Mucosa of descending colon (tissue), 3 donors: ENCODE measurements around the gene RHOH. TPM values are rescaled to one million over a fixed set of nuclear protein-coding genes. Genes with fewer than 3 reads are reported as not detected.

Experiments
- ATAC-seq: fragments of 200-7000 bp; cut with Tn5 transposase; one replicate; pipeline ENCODE4 v1.9.1; 2020; ENCODE audit warnings: mild to moderate bottlenecking, moderate library complexity
- DNase-seq, 3 donors: peaks; one replicate each; pipeline ENCODE4 v3.0.0-alpha.2; 2020
- H3K36me3 ChIP-seq: fragments of 200-600 bp; one replicate; pipeline ENCODE4 v1.8.0; 2021; ENCODE audit warnings: low read depth, mild to moderate bottlenecking
- H3K4me1 ChIP-seq: fragments of 200-600 bp; one replicate; pipeline ENCODE4 v1.8.0; 2021; ENCODE audit warnings: low read depth, mild to moderate bottlenecking
- H3K4me3 ChIP-seq: fragments of 200-600 bp; one replicate; pipeline ENCODE4 v1.8.0; 2021; ENCODE audit warnings: mild to moderate bottlenecking
- H3K9me3 ChIP-seq: fragments of 200-600 bp; one replicate; pipeline ENCODE4 v1.8.0; 2021; ENCODE audit warnings: mild to moderate bottlenecking
- CTCF ChIP-seq: fragments of 200-600 bp; IDR thresholded peaks from one replicate; pipeline ENCODE4 v1.8.0; 2022; ENCODE audit warnings: antibody characterized with exemption, mild to moderate bottlenecking
- intact Hi-C, 2 donors: fragments of 100-400 bp; cut with DNase I in 1 of 2; cut with micrococcal nuclease in 1 of 2; formaldehyde crosslinking; loops; one replicate each; pipeline versions ENCODE4 v1.11.0 to v1.11.1; 2022; cut with DNase I, micrococcal nuclease
- total RNA-seq, 3 donors: library from RNA; stranded (reverse); fragmentation: NEBNext Ultra II Directional in 2 of 3; extraction: Animal tissue kit (Norgen Biotek cat#: 25700) in 2 of 3; gene quantifications; one replicate each; pipeline versions ENCODE4 v1.2.1 to v1.2.4, GENCODE V29; 2021 to 2023
- donor health status: DM: no; HTN: no; CAD: no; lungs with moderate emphysema.
- donor health status: DM: no; HTN: no; CAD: no.
- donor health status: DM: no; HTN: yes; CAD: no.

RHOH gene
- total RNA-seq, 3 donors from 2014 or later = 1.9 to 5.8 (median 2.8) TPM

GRCh38 chr4:40221744-40222143 is 24.9 kb downstream of the RHOH start:
- no peak for TF ChIP-seq CTCF
- ATAC-seq (no peak), DNase-seq (no peak)
- Histone ChIP-seq H3K36me3 (no peaks in the 10 kb centered on the region), H3K4me3 (no peak overlapping the region), H3K4me1 (no peaks in the 10 kb centered on the region), H3K9me3 (no peaks in the 10 kb centered on the region)
- intact Hi-C loops = no loop called here

- DNase-seq = no peak
- no peaks in the 10 kb centered on the region for H3K4me1 ChIP-seq
- no peak overlapping the region for H3K4me3 ChIP-seq
- no peak for TF ChIP-seq CTCF
- H3K9me3 ChIP-seq = no peaks in the 10 kb centered on the region
- H3K36me3 ChIP-seq = no peaks in the 10 kb centered on the region
- intact Hi-C loops = no loop called here
- ATAC-seq = no peak
Measured at GRCh38 chr4:40223343-40223742, 26.5 kb downstream of the RHOH start.

- H3K9me3 ChIP-seq = no peaks in the 10 kb centered on the region
- DNase-seq (no peak), ATAC-seq (no peak)
- TF ChIP-seq CTCF = no peak
- H3K4me3 ChIP-seq = no peak overlapping the region
- H3K36me3 ChIP-seq = no peaks in the 10 kb centered on the region
- H3K4me1 ChIP-seq = no peaks in the 10 kb centered on the region
- intact Hi-C loops = no loop called here
Measured at GRCh38 chr4:40224432-40224831, 27.6 kb downstream of the RHOH start.

- no peak overlapping the region for H3K4me3 ChIP-seq
- no peaks in the 10 kb centered on the region for H3K36me3 ChIP-seq
- ATAC-seq (no peak), DNase-seq (no peak)
- intact Hi-C loops = no loop called here
- TF ChIP-seq CTCF = no peak
- no peaks in the 10 kb centered on the region for H3K9me3 ChIP-seq
- H3K4me1 ChIP-seq = no peaks in the 10 kb centered on the region
Measured at GRCh38 chr4:40225497-40225896, 28.7 kb downstream of the RHOH start.

- H3K36me3 ChIP-seq = no peaks in the 10 kb centered on the region
- DNase-seq (no peak), ATAC-seq (no peak)
- H3K4me1 ChIP-seq = no peaks in the 10 kb centered on the region
- H3K9me3 ChIP-seq = no peaks in the 10 kb centered on the region
- H3K4me3 ChIP-seq = no peak overlapping the region
- intact Hi-C loops = no loop called here
- no peak for TF ChIP-seq CTCF
Measured at GRCh38 chr4:40227284-40227683, 30.5 kb downstream of the RHOH start.
